Ascending aorta (tissue), 2 donors: ENCODE data around the gene WASHC3. TPM values are rescaled to one million over a fixed set of nuclear protein-coding genes. Genes with fewer than 3 reads are reported as not detected.

ENCODE experiments used
- DNase-seq, 2 donors: peaks; one replicate each; pipeline ENCODE4 v3.0.0-alpha.2; 2019; ENCODE audit warnings: low spot score in 2 of 2
- H3K27ac ChIP-seq, 2 donors: fragments of 200-600 bp; sonication (generic); one replicate each; pipeline ENCODE4 v1.5.1; 2016 to 2017; ENCODE audit warnings: mild to moderate bottlenecking in 1 of 2
- H3K27me3 ChIP-seq: fragments of 200-600 bp; sonication (generic); one replicate; pipeline ENCODE4 v1.5.1; 2017
- H3K36me3 ChIP-seq, 2 donors: fragments of 200-600 bp; sonication (generic); one replicate each; pipeline ENCODE4 v1.5.1; 2016
- H3K4me1 ChIP-seq, 2 donors: fragments of 200-600 bp; sonication (generic); one replicate each; pipeline ENCODE4 v1.5.1; 2016 to 2017; ENCODE audit warnings: mild to moderate bottlenecking in 1 of 2
- H3K4me3 ChIP-seq, 2 donors: fragments of 200-600 bp; sonication (generic); one replicate each; pipeline ENCODE4 v1.5.1; 2016 to 2017; ENCODE audit warnings: mild to moderate bottlenecking in 1 of 2
- H3K9me3 ChIP-seq, 2 donors: fragments of 200-600 bp; sonication (generic); one replicate each; pipeline ENCODE4 v1.5.1; 2016
- CTCF ChIP-seq, 3 experiments: fragments of 200-600 bp in 2 of 3; fragments of 450-650 bp in 1 of 3; sonication (generic) in 2 of 3; IDR thresholded peaks; one replicate each; pipeline ENCODE4 v1.5.1; 2016 to 2019; ENCODE audit warnings: antibody characterized with exemption in 3 of 3, mild to moderate bottlenecking in 1 of 3, moderate library complexity in 1 of 3
- intact Hi-C: fragments of 100-400 bp; cut with DNase I; formaldehyde crosslinking; loops from one replicate; pipeline ENCODE4 v1.15.1; 2023
- total RNA-seq: library from RNA; depleted of rRNA; stranded (reverse); fragments of >200 nt; gene quantifications from one replicate; pipeline ENCODE4 v1.1.0, GENCODE V29; 2016

Gene WASHC3
- total RNA-seq, 1 donor from 2014 or later = 36.4 TPM

DNA sequence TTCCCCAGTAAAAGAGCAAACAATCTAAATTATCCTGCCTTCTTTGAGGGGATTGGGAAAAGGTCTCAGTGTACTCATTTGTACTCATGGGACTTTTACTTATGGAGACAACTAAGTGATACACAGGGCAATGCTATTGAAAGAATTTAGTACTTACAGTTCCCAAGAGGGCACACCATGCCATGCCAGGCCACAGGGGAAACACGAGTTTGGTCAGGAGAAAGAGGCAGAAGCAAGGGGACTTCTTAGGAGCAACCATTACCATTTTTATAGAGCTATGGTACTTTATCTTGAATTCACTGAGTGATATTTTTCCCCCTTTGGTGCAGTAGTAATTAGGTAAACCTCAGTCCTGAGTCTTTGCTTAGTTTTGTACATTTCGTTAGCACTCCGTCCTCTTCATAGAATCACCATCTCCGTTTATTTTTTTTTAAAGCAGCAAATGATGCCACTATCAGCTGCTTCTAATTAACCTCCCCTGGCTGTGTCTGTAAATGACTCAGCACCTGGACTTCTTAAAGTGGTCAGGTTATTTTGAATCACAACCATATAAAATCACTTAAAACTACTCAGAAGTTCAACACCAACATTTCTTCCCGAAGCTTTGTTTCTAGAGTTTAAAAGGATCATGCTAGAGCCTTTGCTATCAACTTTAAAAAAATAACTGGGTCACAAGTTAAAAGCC is 5.9 kb upstream of the WASHC3 start:
- Histone ChIP-seq H3K27me3 (no peaks in the 10 kb centered on the region), H3K4me1 (no peaks in the 10 kb centered on the region), H3K4me3 (no peak overlapping the region), H3K27ac (no peak overlapping the region), H3K9me3 (no peaks in the 10 kb centered on the region), H3K36me3 (no peaks in the 10 kb centered on the region)
- no peak for DNase-seq
- intact Hi-C loops = no loop called here
- TF ChIP-seq CTCF (IDR thresholded peaks at IDR 0.05) = no peak

DNA sequence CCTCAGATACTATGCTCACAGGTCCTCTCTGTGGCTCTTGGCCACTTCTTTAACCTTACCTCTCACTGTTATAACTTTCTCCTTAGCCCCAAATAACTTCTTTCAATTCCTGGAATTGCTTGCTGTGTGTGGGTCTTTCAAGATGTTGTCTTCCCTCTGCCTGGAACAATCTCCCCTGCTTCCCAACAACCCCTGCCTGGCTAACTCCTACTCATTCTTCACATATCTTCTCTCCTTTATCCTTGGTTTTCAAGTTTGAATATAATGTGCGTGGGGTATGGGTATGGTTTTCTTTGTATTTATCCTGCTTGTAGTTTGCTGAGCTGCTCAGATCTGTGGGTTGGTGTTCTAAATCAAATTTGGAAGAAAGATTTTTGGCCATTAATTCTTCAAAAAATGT is 2.7 kb upstream of the WASHC3 start:
- DNase-seq = no peak
- H3K36me3 ChIP-seq = no peaks in the 10 kb centered on the region
- no peaks in the 10 kb centered on the region for H3K27me3 ChIP-seq
- intact Hi-C loops = loop anchor here (5.0 kb wide), 1 partner anchor 657 kb away; the partner anchor contains the start of gene ARL1
- H3K9me3 ChIP-seq = no peaks in the 10 kb centered on the region
- H3K4me1 ChIP-seq = no peaks in the 10 kb centered on the region
- no peak for TF ChIP-seq CTCF (IDR thresholded peaks at IDR 0.05)
- no peak overlapping the region for H3K4me3 ChIP-seq
- H3K27ac ChIP-seq = no peak overlapping the region

DNA sequence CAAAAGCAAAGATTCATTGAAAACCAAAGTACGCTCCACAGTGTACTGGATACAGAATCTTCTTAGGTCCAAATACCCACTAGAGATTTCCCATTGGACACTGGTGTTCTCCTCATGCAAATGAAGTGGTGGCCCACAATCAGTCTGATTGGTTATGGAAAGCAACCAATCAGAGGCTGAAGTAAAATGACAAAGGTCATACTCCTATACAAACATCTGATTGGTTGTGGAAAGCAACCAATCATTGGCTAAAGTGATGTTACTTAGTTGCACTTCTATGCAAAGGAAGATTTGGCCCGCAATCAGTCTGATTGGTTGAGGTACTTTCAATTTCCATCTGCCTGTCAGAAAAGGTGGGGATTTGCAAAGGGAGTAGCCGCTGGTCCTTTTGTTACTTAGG is 1.3 kb upstream of the WASHC3 start:
- no peaks in the 10 kb centered on the region for H3K27me3 ChIP-seq
- H3K4me3 ChIP-seq = no peak overlapping the region
- H3K27ac ChIP-seq = no peak overlapping the region
- H3K4me1 ChIP-seq = no peaks in the 10 kb centered on the region
- DNase-seq = no peak
- intact Hi-C loops = loop anchor here (5.0 kb wide), 1 partner anchor 656 kb away; the partner anchor contains the start of gene ARL1
- no peaks in the 10 kb centered on the region for H3K9me3 ChIP-seq
- TF ChIP-seq CTCF (IDR thresholded peaks at IDR 0.05) = no peak
- H3K36me3 ChIP-seq = no peaks in the 10 kb centered on the region

- no peaks in the 10 kb centered on the region for H3K4me1 ChIP-seq
- no peaks in the 10 kb centered on the region for H3K36me3 ChIP-seq
- DNase-seq = no peak
- no peaks in the 10 kb centered on the region for H3K27me3 ChIP-seq
- H3K9me3 ChIP-seq = no peaks in the 10 kb centered on the region
- intact Hi-C loops = loop anchor here (1.0 to 5.0 kb wide), 3 partner anchors 58 to 655 kb away; partner anchors contain the start of genes ARL1, DRAM1, NUP37 and PARPBP
- peak overlapping the region in 1 of 2 donors; percentile 89 for H3K27ac ChIP-seq
- no peak for TF ChIP-seq CTCF (IDR thresholded peaks at IDR 0.05)
- peak overlapping the region; percentile 74 to 95 for H3K4me3 ChIP-seq
Measured at GRCh38 chr12:102062419-102062806, 622 bp upstream of the WASHC3 start.

GRCh38 chr12:102061096-102061559 is 663 bp downstream of the WASHC3 start:
- no peak for DNase-seq
- no peak for TF ChIP-seq CTCF (IDR thresholded peaks at IDR 0.05)
- H3K27me3 ChIP-seq = no peaks in the 10 kb centered on the region
- peak overlapping the region; percentile 89 to 92 for H3K27ac ChIP-seq
- peak overlapping the region; percentile 74 to 95 for H3K4me3 ChIP-seq
- peaks cover 0 to 4% of the 10 kb centered on the region in 2 donors for H3K36me3 ChIP-seq
- H3K4me1 ChIP-seq = no peaks in the 10 kb centered on the region
- no peaks in the 10 kb centered on the region for H3K9me3 ChIP-seq
- intact Hi-C loops = loop anchor here (5.0 kb wide), 1 partner anchor 654 kb away; the partner anchor contains the start of gene ARL1
